ENCODE results near the gene JMJD8. TPM values are rescaled to one million over a fixed set of nuclear protein-coding genes. Genes with fewer than 3 reads are reported as not detected.

JMJD8 gene
- total and polyA plus RNA-seq, 9 of the 15 experiments (the other 6 are each of a cell fraction or from before 2014, with no cell fraction given) = 1.2 to 50.6 (median 29.3) TPM

GRCh38 chr16:704552-705380 is 20.6 kb upstream of the JMJD8 start (continued):
- no peak for TF ChIP-seq RBM34 (IDR thresholded peaks at IDR 0.05; ENCODE audit: borderline replicate concordance, insufficient read depth, low read length)
- TF ChIP-seq REST (IDR thresholded peaks at IDR 0.05; ENCODE audit: borderline replicate concordance) = peak; percentile 81
- 0 out of 2 replicates have a peak, but pooled peaks have one; percentile 56 for TF ChIP-seq REST (CRISPR knock-in tag; IDR thresholded peaks at IDR 0.05; ENCODE audit: low read depth)
- TF ChIP-seq ZNF561 (CRISPR knock-in tag; conservative IDR thresholded peaks at IDR 0.05) = no peak
- peak; percentile 73; the same call in 1 of the 2 replicates for TF ChIP-seq EHMT2 (IDR thresholded peaks at IDR 0.05)
- TF ChIP-seq RBM22 (IDR thresholded peaks at IDR 0.05; ENCODE audit: low read depth, low read length, poor library complexity, severe bottlenecking) = no peak

Measured in K562 (cell line).